H1 (cell line): ENCODE results near the gene TIA1. TPM values are rescaled to one million over a fixed set of nuclear protein-coding genes. Genes with fewer than 3 reads are reported as not detected.

Experiments
- CTCF ChIA-PET: fragments of 300-600 bp; sonication (Branson Sonifier 250); formaldehyde crosslinking; loops from one replicate; lab custom pipeline; 2021; ENCODE audit not compliant: partially characterized antibody; lab: Charles Lee
- POLR2A ChIA-PET: fragments of 300-600 bp; sonication (Branson Sonifier 250); formaldehyde crosslinking; loops from one replicate; lab custom pipeline; 2021; ENCODE audit warnings: inconsistent platforms; ENCODE audit not compliant: partially characterized antibody; lab: Charles Lee
- DNase-seq, 2 experiments: peaks; one replicate each; pipeline versions ENCODE4 v3.0.0 to v3.0.0-alpha.2; 2010 to 2022; ENCODE audit warnings: low spot score in 2 of 2, low read depth in 1 of 2, mixed read lengths in 1 of 2
- FAIRE-seq: peaks from 2 replicates; lab custom pipeline; 2011; peaks lifted over from hg19 to GRCh38; lab: Jason Lieb, UNC
- H2AFZ ChIP-seq: 2 replicates; pipeline ENCODE4 v1.8.1; 2012; ENCODE audit warnings: low read length, inconsistent platforms
- H2AK5ac ChIP-seq: 2 replicates; pipeline ENCODE4 v1.6.1; 2013; ENCODE audit warnings: low read depth, low read length
- H2BK120ac ChIP-seq: replicated peaks from 2 replicates; pipeline ENCODE3; 2013; ENCODE audit warnings: low read depth, low read length, inconsistent platforms
- H2BK12ac ChIP-seq: 2 replicates; pipeline ENCODE4 v1.6.1; 2013; ENCODE audit warnings: low read depth, low read length
- H2BK15ac ChIP-seq: 2 replicates; pipeline ENCODE4 v1.6.1; 2013; ENCODE audit warnings: low read length
- H2BK20ac ChIP-seq: 2 replicates; pipeline ENCODE4 v1.6.1; 2013; ENCODE audit warnings: low read length
- H2BK5ac ChIP-seq: 2 replicates; pipeline ENCODE4 v1.6.1; 2013; ENCODE audit warnings: low read depth, low read length
- H3K14ac ChIP-seq: 2 replicates; pipeline ENCODE4 v1.6.1; 2013; ENCODE audit warnings: inconsistent platforms; ENCODE audit not compliant: insufficient read length
- H3K18ac ChIP-seq: 2 replicates; pipeline ENCODE4 v1.6.1; 2013; ENCODE audit warnings: low read length; ENCODE audit errors: extremely low read depth
- H3K23ac ChIP-seq: 2 replicates; pipeline ENCODE4 v1.6.1; 2013; ENCODE audit warnings: inconsistent platforms; ENCODE audit not compliant: insufficient read length
- H3K23me2 ChIP-seq: 2 replicates; pipeline ENCODE4 v1.6.1; 2013; ENCODE audit warnings: low read depth, low read length
- H3K27ac ChIP-seq: 2 replicates; pipeline ENCODE4 v1.6.1; 2011; ENCODE audit warnings: low read depth, low read length, inconsistent platforms
- H3K27me3 ChIP-seq, 4 experiments: replicated peaks in 1 of 4; 1 replicate in 1 of 4; 2 replicates in 3 of 4; pipeline versions ENCODE4 v1.6.1 to v1.8.1; 2011 to 2013; ENCODE audit warnings: low read length in 3 of 4, mild to moderate bottlenecking in 3 of 4, inconsistent platforms in 2 of 4, mixed read lengths in 2 of 4, moderate library complexity in 1 of 4; ENCODE audit not compliant: control insufficient read depth in 3 of 4, insufficient read depth in 3 of 4; ENCODE audit errors: extremely low read depth in 1 of 4
- H3K36me3 ChIP-seq, 4 experiments: 2 replicates each; pipeline versions ENCODE4 v1.6.1 to v1.8.1; 2011 to 2013; ENCODE audit warnings: mild to moderate bottlenecking in 4 of 4, low read length in 3 of 4, moderate library complexity in 2 of 4, control low read depth in 1 of 4, inconsistent platforms in 1 of 4; ENCODE audit not compliant: insufficient read depth in 4 of 4, control insufficient read depth in 2 of 4
- H3K4ac ChIP-seq: replicated peaks from 2 replicates; pipeline ENCODE3; 2013; ENCODE audit warnings: low read length, low read depth, mixed read lengths, inconsistent platforms; ENCODE audit not compliant: insufficient read length
- H3K4me1 ChIP-seq, 4 experiments: replicated peaks in 1 of 4; 1 replicate in 1 of 4; 2 replicates in 3 of 4; pipeline versions ENCODE4 v1.6.1 to v1.8.1; 2011 to 2013; ENCODE audit warnings: low read length in 3 of 4, inconsistent platforms in 2 of 4, mixed read lengths in 1 of 4; ENCODE audit not compliant: insufficient read depth in 4 of 4, control insufficient read depth in 3 of 4
- H3K4me2 ChIP-seq, 2 experiments: 2 replicates each; pipeline versions ENCODE4 v1.6.1 to v1.8.1; 2011 to 2013; ENCODE audit warnings: low read depth in 2 of 2, low read length in 2 of 2, control low read depth in 1 of 2, inconsistent platforms in 1 of 2, mild to moderate bottlenecking in 1 of 2; ENCODE audit not compliant: insufficient read depth in 1 of 2
- H3K4me3 ChIP-seq, 4 experiments: fragments of 200-600, 300-600 bp in 1 of 4; sonication (generic), shearing (Covaris generic), sonication (Bioruptor Twin) in 1 of 4; 2 replicates each; pipeline versions ENCODE4 v1.5.1 to v1.8.1; 2011 to 2016; ENCODE audit warnings: low read length in 4 of 4, low read depth in 3 of 4, control low read depth in 2 of 4, inconsistent platforms in 2 of 4, mild to moderate bottlenecking in 2 of 4, mixed read lengths in 1 of 4, moderate library complexity in 1 of 4; ENCODE audit not compliant: insufficient read depth in 2 of 4; ENCODE audit errors: extremely low read depth in 1 of 4
- H3K56ac ChIP-seq: replicated peaks from 2 replicates; pipeline ENCODE3; 2013; ENCODE audit warnings: low read depth, mild to moderate bottlenecking, mixed read lengths, low read length, inconsistent platforms; ENCODE audit not compliant: insufficient read length
- H3K79me1 ChIP-seq: 2 replicates; pipeline ENCODE4 v1.6.1; 2013; ENCODE audit warnings: low read depth, low read length, control low read depth
- H3K79me2 ChIP-seq, 2 experiments: 2 replicates each; pipeline versions ENCODE4 v1.6.1 to v1.8.1; 2012 to 2013; ENCODE audit warnings: low read length in 2 of 2, mild to moderate bottlenecking in 2 of 2, inconsistent platforms in 1 of 2; ENCODE audit not compliant: insufficient read depth in 2 of 2, control insufficient read depth in 1 of 2
- H3K9ac ChIP-seq, 4 experiments: replicated peaks in 1 of 4; 1 replicate in 1 of 4; 2 replicates in 3 of 4; pipeline versions ENCODE4 v1.6.1 to v1.8.1; 2011 to 2013; ENCODE audit warnings: low read depth in 3 of 4, low read length in 3 of 4, control low read depth in 2 of 4, mild to moderate bottlenecking in 2 of 4, moderate library complexity in 2 of 4, inconsistent platforms in 1 of 4; ENCODE audit errors: extremely low read depth in 1 of 4
- H3K9me3 ChIP-seq, 2 experiments: 2 replicates each; pipeline versions ENCODE4 v1.6.1 to v1.8.1; 2012 to 2013; ENCODE audit warnings: mild to moderate bottlenecking in 2 of 2, moderate library complexity in 2 of 2, control low read depth in 1 of 2, inconsistent platforms in 1 of 2, low read depth in 1 of 2, low read length in 1 of 2, mixed read lengths in 1 of 2; ENCODE audit not compliant: insufficient read depth in 2 of 2
- H4K20me1 ChIP-seq, 2 experiments: replicated peaks in 1 of 2; 2 replicates each; pipeline versions ENCODE3 to v1.8.1; 2011 to 2013; ENCODE audit warnings: inconsistent platforms in 2 of 2, low read length in 2 of 2, mild to moderate bottlenecking in 1 of 2; ENCODE audit not compliant: insufficient read depth in 2 of 2, control insufficient read depth in 1 of 2
- H4K5ac ChIP-seq: 2 replicates; pipeline ENCODE4 v1.6.1; 2013; ENCODE audit warnings: low read length, low read depth, mixed read lengths, inconsistent platforms; ENCODE audit not compliant: insufficient read length
- H4K8ac ChIP-seq: 2 replicates; pipeline ENCODE4 v1.8.0; 2013; ENCODE audit warnings: mild to moderate bottlenecking, moderate library complexity, low read length, inconsistent platforms; ENCODE audit not compliant: insufficient read depth; ENCODE audit errors: extremely low read depth
- H4K91ac ChIP-seq: replicated peaks from 2 replicates; pipeline ENCODE3; 2013; ENCODE audit warnings: low read length, mixed read lengths, inconsistent platforms; ENCODE audit not compliant: insufficient read length
- SP2 ChIP-seq: IDR thresholded peaks from 2 replicates; pipeline ENCODE4 v1.6.1; 2012; ENCODE audit warnings: mild to moderate bottlenecking, low read length, inconsistent platforms
- TAF7 ChIP-seq: optimal IDR thresholded peaks from 2 replicates; pipeline ENCODE3; 2011; ENCODE audit warnings: low read depth, mild to moderate bottlenecking, inconsistent platforms, low read length, moderate library complexity, borderline replicate concordance
- WGBS, 2 experiments: shearing (Covaris generic) in 1 of 2; methylation state at CpG; one replicate each; pipeline versions ENCODE4 v1.1.6 to v1.1.7; 2013 to 2015; ENCODE audit warnings: low lambda C conversion rate in 2 of 2, mixed read lengths in 2 of 2, inconsistent platforms in 1 of 2, low coverage in 1 of 2, missing lambda C conversion rate in 1 of 2; ENCODE audit not compliant: insufficient replicate concordance in 2 of 2, insufficient coverage in 1 of 2, insufficient read length in 1 of 2; ENCODE audit errors: extremely low coverage in 1 of 2, missing lambda C conversion rate in 1 of 2; 5-methylcytosine and 5-hydroxymethylcytosine counted together
- polyA plus RNA-seq, 7 experiments: library from polyadenylated mRNA; depleted of rRNA in 3 of 7; stranded (reverse) in 5 of 7; unstranded in 2 of 7; fragments of >200 nt in 5 of 7; fragments of 200-250 nt in 2 of 7; gene quantifications; 1 replicate in 5 of 7; 2 replicates in 1 of 7; 4 replicates in 1 of 7; pipeline versions ENCODE4 v1.2.1 to v1.2.3, GENCODE V29; 2011 to 2013; ENCODE audit warnings: missing spikeins in 2 of 7, mixed read lengths in 2 of 7
- total RNA-seq: library from RNA; stranded (reverse); fragmentation: NEBNext Ultra II Directional; extraction: Animal tissue kit (Norgen Biotek cat#: 25700); gene quantifications from 2 replicates; pipeline ENCODE4 v1.2.1, GENCODE V29; 2021

The TIA1 gene
- total and polyA plus RNA-seq, 2 of the 8 experiments (the other 6 are each of a cell fraction or from before 2014, with no cell fraction given), result 58.6 to 181 TPM

DNA sequence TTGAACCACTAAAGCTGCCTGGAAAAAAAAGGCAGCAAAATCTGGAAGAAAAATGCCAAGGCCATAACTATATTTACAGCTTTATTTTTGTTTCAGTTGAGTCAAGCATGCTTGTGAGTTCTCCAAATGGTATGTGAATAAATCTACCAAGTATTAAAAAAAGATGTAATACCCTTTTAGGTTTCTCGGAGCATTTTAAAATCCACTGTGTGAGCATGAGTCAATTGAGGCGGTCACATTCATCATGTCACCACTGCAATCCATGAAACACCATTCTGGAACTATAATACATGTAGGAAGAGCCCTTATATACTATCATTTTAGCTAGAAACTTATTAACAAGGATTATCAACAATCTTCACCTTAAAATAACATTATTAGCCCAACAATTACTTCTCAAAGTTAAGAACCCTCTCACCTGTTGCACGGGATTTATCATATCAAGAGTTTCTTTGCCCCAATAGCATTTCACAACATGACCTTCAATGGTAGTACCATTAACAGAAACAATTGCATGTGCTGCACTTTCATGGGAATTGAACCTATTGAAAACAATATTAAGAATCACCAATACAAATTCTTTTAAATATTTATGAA is 33.4 kb downstream of the TIA1 start:
- Histone ChIP-seq H4K5ac (no peak overlapping the region), H3K4me3 (no peak overlapping the region), H2BK20ac (no peak overlapping the region), H2AFZ (no peak overlapping the region), H4K91ac (no peak overlapping the region), H3K18ac (no peak overlapping the region), H3K14ac (no peak overlapping the region), H2BK120ac (no peak overlapping the region), H3K36me3 (peaks cover 16 to 89% (median 56%) of the 10 kb centered on the region in 4 experiments), H3K23me2 (no peaks in the 10 kb centered on the region), H4K20me1 (peaks cover 0 to 2% of the 10 kb centered on the region in 2 experiments), H3K79me2 (no peaks in the 10 kb centered on the region), H3K27me3 (no peaks in the 10 kb centered on the region), H3K27ac (no peak overlapping the region), H3K56ac (no peak overlapping the region), H3K4me1 (no peaks in the 10 kb centered on the region), H3K23ac (no peak overlapping the region), H3K4me2 (no peak overlapping the region)
- POLR2A ChIA-PET, result interaction anchor here (0.6 to 2.4 kb wide), 3 partner anchors 12 to 658 kb away, joined by 4 to 8 read pairs (median 4); no protein-coding TSS in a partner anchor
- TF ChIP-seq SP2, result no peak
- no peak for TF ChIP-seq TAF7
- TF ChIP-seq, all 59 proteins: peak for 0
- no peak overlapping the region for H2BK12ac ChIP-seq
- CTCF ChIA-PET, result interaction anchor here (0.6 to 0.8 kb wide), 2 partner anchors 22 to 304 kb away, joined by 3 read pairs; no protein-coding TSS in a partner anchor
- no peaks in the 10 kb centered on the region for H3K9me3 ChIP-seq
- H3K79me1 ChIP-seq, result no peaks in the 10 kb centered on the region
- H2BK15ac ChIP-seq, result no peak overlapping the region
- no peak overlapping the region for H2BK5ac ChIP-seq
- H3K4ac ChIP-seq, result no peak overlapping the region
- no peak for FAIRE-seq
- no peak overlapping the region for H4K8ac ChIP-seq
- H3K9ac ChIP-seq, result no peak overlapping the region
- no peak for DNase-seq
- 92% methylated on average over 3 of the region's 3 CpGs; no CpG with 5 or more reads in 1 of the 2 experiments for WGBS, 2 experiments
- H2AK5ac ChIP-seq, result no peak overlapping the region
